Hypothalamus (tissue), 51 donors: ENCODE measurements around the gene UFSP1.

Experiments used
- DNase-seq, 51 donors: peaks; one replicate each; lab custom pipeline; 2025; lab: John Stamatoyannopoulos, UW

UFSP1 gene

DNA sequence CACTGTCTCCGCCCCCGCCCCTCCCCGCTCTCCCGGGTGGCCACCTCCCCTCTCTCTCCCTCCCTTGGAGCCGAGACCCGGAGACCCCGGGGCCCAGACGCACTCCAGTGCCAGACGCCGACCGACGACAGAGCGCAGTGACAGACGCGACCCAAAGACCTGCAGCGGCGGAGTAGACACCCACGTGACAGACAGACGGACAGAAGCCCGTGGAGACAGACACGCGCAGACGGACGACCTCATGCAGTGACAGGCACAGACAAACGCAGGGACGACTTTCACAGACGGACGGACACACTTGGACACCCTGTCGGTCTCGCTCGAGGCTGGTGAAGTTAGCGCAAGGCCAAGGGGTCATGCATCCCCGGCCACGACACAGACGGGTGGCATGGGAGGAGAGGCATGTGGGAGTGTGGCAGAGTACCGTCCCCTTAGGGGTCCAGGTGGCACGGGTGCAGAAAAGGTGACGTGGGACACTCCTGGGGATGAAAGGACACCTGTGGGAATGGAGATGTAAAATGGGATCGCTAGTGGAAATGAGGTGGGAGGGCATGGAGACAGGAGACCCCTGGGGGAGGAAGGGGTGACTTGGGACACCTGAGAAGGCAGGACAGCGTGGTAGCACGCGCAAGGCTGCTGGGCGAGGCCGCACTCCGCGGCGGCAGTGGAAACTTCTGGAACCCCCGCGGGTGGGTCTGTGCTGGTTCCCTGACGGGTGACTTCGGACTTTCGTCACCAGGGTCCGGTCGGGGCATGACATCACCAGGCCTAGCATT, 6.6 kb upstream of the UFSP1 start:
- DNase-seq, result peak in 30 of 51 donors; percentile 5 to 63 (median 36)

DNA sequence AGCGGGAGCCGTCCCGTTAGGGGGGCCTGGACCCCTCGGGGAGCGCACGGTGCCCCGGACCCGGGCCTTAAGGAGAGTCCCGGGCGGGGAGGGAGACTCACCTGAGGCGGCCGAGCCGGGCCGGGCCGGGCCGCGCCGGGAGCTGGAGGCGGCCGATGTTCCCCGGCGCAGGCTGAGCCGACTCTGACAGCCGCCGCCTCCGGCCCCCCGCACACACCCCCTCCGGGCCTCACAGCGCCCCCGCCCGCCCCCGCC, 6.1 kb upstream of the UFSP1 start, which contains the start of gene ACHE:
TSS of gene ACHE (minus strand) at position 188 of the 255 bp plus-strand sequence. CDS start 1,656 bp downstream, outside the sequence.
- no peak for DNase-seq

DNA sequence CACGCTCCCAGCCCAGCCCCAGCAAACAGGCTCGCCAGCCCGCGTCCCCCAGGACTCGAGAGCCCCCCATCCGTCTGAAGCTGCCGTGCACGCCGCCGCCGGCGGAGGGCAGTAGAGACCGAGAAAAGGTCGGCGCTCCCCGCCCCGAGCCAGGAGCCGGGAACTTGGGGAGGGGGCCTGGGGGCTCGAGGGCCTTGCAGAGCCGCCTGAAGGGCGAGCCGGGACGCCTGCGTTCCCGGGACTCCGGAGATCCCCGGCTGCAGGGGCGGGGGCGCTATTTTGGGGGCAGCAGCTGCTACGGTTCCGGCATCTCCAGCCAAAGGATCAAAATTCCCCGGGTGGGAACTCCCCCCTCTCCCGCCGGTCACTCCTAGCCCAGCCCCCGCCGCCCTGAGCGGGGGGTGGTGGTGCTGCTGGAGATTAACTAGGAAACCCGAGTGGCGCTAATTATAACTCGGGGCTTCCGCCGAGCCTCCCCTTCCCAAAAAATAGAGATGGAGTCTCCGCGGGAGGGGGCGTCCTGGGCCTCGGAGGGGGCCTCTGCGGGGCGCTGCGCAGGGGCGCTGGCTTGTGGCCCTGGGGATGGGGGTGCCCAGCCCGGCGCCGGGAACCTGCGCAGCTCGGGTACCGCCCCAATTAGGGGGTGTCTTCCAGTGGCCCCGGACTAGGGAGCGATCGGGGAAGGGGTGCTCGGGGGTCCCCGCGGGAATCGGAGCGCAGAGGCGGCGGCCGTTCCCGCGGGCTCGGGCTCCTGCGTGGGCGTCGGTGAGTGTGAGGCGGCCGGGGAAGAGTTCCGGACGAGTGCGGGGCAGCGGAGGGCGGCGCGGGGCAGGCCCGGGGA, 5.6 kb upstream of the UFSP1 start:
- peak in 32 of 51 donors; percentile 8 to 66 (median 36) for DNase-seq

DNA sequence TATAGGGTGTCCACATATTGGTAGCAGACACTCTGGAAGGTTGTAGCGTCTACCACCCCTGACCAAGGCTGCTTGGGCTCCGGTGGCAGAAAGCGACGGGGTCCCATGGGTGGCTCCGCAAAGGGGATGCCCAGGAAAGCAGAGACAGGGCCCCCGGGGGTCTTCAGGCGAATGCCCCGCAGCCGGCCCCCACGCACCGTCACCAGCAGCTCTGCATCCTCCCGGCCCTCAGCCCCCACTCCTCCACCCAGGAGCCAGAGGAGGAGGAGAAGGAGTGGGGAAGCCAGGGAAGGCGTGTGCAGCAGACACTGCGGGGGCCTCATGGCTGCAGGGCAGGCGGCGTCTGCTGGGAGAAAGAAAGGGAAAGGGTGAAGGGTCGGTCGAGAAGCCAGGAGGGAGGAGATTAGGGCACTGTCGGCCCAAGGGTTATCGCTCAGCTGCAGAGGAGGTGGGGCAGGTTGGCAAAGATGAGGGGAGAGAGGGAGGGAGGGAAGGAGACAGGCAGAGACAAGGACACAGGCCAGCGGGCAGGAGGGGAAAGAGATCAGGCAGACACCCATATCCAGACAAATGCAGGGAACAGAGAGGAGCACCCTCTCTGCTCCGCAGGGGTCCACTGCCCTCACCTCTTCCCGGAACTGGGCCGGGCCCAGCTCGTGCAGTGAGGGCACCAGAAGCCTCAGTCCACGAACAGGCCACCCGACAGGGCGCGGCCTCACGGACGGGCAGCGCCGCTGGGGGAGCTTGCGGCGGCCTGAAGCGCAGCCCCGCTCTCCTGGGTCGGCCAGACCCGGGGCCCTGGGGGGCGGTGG, 4.6 kb upstream of the UFSP1 start:
- no peak for DNase-seq

DNA sequence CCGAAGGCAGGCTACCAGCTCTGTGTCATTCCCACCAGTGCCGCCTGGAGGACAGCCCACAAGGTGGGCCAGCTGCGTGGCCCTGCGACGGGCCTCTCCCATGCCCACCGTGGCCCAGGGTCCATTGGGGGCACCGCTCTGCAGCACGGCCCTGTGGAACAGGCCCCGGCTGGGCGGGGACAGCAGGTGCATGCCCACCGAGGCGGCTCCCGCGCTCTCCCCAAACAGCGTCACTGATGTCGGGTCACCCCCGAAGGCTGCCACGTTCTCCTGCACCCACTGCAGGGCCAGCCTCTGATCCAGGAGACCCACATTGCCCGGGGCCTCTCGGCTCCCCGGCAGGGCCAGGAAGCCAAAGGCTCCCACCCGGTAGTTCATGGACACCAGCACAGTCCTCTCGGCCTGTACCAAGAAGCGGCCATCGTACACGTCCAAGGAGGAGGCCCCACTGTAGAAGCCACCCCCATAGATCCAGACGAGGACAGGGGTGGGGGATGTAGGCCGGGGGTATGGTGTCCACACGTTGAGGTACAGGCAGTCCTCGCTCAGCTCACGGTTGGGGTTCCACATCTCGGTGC, 3.9 kb upstream of the UFSP1 start:
- DNase-seq, result no peak

DNA sequence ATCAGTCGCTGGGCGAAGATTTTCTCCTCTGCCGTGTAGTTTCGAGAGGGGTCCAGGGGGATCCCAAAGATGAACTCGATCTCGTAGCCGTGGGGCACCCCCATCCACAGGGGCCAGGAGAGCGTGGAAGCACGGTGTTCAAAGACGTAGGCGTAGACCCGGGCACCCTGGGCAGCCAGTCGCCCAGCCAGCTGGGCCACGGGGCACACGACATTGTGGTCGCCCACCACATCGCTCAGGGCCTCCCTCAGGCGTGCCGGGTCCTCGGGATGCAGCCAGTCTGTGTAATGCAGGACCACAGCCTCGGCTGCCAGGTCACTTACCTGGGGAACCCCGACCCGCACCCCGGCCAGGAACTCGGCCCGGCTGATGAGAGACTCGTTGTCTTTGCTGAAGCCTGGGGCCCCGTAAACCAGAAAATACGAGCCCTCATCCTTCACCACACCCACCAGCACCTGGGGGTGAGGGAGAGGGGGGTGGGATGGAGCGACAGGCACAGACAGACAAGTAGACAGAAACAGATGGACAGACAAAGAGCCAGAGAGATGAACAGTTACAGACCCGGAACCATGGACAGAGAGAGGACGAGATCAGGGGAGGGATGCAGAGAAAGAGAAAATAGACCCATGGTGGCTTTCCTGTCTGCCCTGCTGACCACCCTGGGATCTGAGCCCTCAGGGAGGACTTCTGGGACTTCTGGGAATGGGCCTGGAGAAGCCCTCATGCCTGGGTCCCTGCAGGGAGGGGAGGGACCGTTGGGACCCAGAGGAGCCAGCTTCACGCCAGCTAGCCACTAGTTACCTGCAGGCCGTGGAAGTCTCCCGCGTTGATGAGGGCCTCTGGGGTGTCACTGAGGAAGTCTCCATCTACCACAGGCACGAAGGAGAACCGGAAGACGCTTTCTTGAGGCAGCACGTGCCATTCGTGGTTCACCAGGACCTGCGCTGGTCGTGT, 3.1 kb upstream of the UFSP1 start:
- no peak for DNase-seq

DNA sequence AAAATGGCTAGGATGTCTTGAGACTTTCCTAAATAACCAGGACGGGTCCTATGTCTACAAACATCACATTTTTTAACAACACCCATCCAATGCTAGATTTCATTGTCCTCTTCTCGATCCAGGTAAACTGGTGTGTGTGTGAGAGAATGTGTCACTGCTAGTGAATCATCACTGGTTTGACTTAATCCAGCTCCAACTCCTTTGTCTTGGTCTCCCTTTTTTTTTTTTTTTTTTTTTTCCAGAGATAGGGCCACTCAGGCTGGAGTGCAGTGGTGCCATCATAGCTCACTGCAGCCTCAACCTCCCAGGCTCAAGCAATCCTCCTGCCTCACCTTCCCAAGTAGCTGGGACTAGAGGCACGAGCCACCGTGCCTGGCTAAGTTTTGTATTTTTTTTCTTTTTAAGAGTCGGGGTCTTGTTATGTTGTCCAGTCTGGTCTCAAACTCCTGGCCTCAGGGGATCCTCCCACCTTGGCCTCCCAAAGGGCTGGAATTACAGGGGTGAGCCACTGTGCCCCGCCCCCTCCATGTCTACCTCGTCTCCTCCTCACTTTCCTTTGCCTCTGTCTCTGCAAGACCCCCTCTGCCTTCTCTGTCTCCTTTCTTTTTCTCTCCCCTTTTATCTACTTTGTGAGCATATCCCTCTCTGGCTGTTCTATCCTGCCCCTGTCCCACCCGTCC, 2.2 kb upstream of the UFSP1 start:
- no peak for DNase-seq

DNA sequence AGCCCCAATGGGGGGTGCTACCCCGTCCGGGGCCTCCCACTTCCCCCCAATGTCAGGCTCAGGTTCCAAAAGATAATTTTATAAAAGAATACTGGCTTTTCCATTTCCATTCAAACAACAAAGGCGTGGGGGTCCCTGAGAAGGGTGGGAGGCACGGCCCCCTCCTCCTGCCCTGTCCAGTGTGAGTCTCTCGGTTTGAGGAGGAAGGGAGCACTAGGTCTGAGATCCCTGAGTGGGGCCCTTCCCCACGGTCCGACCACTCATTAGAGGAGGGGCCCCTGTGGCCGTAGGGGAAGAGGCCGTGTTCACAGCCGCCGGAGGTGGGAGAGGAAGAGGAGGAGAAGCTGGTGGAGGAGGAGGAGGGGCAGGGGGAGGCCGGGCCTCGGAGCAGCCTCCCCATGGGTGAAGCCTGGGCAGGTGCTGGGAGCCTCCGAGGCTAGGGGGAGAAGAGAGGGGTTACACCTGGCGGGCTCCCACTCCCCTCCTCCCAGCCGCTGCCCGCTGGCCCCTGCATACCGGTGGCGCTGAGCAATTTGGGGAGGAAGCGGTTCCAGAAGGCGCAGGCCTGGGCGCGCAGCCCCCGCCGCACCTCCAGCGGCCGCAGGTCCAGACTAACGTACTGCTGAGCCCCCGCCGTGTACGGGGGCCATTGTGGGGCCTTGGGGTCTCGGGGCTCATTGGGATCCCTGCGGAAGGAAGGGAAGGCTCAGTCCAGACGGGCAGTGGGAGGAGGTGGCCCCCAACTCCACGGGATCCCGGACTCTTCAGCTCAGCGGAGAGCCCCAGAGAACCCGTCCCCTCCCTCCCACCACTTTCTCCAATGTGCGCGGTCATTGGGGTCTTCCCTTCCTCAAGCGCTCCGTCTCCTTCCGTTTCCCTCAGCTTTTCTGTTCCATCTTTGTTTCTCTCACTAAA, 1.4 kb upstream of the UFSP1 start:
- DNase-seq, result peak in 1 of 51 donors; percentile 45

DNA sequence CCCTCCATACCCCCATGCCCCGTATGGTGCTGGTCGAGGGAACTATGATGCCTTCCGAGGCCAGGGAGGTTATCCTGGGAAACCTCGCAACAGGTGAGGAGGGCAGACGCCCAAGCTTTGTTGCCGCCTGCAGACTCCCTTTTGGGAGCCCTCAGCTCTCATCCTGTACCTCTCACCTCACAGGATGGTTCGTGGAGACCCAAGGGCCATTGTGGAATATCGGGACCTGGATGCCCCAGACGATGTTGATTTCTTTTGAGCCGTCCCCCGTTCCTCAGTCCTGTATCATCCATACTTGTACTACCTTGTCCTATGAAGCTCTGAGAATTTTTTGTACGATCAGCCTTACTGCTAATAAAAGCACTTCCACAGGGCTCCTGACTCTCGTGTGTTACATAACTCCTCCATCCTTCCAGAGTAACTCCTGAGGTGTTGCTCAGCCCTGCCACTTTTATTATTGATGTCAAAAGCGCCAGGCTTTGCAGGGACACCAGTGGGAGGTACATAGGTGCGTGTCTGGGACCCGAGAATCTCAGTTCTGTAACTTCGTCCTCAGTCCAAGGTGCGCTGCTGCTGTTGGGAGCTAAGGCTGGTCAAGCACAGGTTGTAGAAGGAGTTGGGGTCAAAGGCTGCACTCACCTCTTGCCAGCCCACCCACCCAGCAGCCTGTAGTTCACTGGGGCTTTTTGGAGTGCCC, 1.1 kb downstream of the UFSP1 start:
- DNase-seq, result peak in 1 of 51 donors; percentile 36

DNA sequence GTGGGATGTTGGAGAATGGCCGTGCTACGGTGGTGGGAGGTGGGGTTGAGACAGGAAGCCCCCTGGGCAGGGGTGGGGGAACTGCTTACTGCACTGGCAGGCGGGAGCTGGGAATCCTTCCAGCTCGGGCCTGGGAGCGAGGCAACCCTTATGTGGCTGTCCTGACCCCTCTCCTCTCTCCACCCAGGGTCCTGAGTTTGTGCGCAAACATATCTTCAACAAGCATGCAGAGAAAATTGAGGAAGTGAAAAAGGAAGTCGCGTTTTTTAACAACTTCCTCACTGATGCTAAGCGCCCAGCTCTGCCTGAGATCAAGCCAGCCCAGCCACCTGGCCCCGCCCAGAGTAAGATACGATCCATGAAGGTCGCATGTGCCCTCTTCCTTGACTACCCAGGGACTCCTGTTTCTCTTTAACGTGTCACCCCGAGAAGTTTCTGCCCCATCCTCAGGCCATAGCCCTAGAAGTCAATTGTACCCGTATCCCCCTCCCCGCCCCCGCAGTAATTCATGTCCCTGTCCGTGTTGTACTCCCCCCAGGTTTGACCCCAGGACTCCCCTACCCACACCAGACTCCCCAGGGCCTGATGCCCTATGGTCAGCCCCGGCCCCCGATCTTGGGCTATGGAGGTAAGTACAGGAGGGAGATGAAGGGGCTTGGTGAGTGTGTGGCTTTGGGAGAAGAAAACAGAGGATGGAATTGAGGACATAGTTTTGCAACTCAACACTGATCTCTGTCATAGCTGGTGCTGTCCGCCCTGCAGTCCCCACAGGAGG, 1.8 kb downstream of the UFSP1 start:
- no peak for DNase-seq

DNA sequence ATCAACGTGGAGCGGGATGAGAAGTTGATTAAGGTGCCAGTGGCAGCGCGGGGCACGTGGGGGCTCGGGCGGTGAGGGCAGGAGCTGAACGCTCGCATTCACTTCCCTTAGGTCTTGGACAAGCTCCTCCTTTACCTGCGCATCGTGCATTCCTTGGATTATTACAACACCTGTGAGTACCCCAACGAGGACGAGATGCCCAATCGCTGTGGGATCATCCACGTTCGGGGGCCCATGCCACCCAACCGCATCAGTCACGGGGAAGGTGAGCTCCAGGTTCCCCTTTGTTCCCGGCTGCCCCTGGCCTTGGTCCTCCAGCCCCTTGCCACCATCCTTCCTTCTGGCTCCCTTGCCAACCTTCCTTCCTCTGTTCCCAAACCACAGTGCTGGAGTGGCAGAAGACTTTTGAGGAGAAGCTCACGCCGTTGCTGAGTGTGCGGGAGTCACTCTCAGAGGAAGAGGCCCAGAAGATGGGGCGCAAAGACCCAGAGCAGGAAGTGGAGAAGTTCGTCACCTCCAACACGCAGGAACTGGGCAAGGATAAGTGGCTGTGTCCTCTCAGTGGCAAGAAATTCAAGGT, 2.5 kb downstream of the UFSP1 start:
- no peak for DNase-seq

DNA sequence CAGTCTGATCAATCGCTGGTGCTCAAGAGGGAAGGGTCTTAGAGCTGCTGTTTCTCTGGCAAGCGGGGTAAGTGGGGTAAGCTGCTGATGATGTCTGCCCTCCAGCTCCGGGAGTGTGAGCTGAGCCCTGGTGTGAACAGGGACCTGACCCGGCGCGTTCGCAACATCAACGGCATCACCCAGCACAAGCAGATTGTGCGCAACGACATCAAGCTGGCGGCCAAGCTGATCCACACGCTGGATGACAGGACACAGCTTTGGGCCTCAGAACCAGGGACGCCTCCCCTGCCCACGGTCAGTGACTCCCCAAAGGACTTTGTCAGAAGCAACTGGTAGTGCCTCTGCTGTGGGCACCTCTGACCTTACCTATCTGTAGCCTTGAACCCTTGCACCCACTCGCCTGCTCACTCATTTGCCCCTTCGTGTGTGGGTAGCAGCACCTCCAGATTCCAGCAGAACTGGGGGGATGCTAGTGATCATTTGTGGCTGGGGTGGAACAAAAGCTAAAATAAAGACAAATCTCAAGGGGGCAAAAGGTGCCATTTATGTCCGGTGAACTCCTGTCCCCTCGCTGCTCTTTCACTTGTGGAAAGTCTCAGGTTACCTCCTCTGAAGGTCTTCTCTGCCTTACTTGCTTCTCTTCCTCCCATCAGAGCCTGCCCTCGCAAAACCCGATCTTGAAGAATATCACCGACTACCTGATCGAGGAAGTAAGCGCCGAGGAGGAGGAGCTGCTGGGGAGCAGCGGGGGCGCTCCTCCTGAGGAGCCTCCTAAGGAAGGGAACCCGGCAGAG, 3.2 kb downstream of the UFSP1 start:
- DNase-seq, result no peak

DNA sequence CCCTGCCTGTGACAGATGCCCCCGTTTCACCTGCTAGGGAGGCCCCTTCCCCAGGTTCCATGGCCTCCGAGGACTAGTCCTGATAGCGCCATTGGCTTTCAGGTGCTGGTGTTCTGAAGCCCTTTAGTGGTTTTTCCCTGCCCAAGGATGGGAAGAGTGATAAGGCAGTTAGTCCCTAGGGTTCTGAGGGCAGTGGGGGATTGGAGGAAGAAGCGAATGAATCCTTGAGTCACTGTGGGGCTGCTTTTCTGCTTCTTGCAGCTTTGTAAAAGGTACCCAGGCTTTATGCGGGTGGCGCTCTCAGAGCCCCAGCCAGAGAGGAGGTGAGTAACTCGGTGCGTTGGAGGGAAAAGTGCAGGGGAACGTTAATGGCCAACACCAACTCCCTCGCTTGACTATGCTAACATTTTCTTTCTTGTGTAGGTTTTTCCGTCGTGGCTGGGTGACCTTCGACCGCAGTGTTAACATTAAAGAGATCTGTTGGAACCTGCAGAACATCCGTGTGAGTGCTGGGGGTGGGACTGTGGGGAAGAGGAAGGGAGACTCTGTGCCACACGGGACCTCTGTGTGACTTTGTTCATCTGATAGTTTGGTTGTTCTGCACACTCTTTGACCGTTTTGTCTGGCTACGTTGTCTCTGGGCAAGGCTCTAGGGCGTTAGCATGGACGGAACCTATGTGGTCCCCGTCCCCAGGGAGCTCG, 3.9 kb downstream of the UFSP1 start:
- DNase-seq, result no peak

DNA sequence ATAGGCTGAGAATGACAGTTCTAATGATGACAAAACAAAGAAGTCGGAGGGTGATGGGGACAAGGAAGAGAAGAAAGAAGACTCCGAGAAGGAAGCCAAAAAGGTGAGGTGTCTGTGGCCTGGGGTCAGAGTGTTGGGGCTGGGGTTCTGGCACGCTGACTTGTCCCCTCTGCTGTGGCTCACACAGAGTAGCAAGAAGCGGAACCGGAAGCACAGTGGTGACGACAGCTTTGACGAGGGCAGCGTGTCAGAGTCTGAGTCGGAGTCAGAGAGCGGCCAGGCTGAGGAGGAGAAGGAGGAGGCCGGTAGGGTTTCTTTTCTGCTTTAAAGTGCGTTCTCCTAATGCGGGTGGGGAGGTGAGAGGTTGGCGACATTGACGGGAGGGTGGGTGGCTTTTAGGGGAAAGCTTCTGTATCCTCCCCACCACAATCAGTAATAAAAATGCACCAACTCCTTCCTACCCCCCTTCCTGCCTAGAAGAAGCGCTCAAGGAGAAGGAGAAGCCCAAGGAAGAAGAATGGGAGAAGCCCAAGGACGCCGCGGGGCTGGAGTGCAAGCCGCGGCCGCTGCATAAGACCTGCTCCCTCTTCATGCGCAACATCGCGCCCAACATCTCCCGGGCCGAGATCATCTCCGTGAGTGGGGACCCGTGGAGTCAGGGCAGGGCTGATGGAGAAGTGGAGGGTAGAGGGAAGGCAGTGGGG, 4.6 kb downstream of the UFSP1 start:
- no peak for DNase-seq
